Stimulated activated CD8-positive, alpha-beta memory T cell treated with anti-CD3 and anti-CD28 coated beads, Interleukin-4, amount 100 ng/mL, for 24 hours (primary cell): ENCODE data around the gene CAPZA2.
A peak's percentile ranks its signal among the peaks of the same experiment; 100 is the strongest.
"Not testable (repeated sequence)": the region's sequence is repeated elsewhere in the genome, so short reads cannot be mapped to it uniquely, and the experiment has no call there.

Experiments used
- DNase-seq: peaks from one replicate; pipeline ENCODE4 v3.0.0-alpha.2; 2020; ENCODE audit warnings: low read depth

The CAPZA2 gene

DNA sequence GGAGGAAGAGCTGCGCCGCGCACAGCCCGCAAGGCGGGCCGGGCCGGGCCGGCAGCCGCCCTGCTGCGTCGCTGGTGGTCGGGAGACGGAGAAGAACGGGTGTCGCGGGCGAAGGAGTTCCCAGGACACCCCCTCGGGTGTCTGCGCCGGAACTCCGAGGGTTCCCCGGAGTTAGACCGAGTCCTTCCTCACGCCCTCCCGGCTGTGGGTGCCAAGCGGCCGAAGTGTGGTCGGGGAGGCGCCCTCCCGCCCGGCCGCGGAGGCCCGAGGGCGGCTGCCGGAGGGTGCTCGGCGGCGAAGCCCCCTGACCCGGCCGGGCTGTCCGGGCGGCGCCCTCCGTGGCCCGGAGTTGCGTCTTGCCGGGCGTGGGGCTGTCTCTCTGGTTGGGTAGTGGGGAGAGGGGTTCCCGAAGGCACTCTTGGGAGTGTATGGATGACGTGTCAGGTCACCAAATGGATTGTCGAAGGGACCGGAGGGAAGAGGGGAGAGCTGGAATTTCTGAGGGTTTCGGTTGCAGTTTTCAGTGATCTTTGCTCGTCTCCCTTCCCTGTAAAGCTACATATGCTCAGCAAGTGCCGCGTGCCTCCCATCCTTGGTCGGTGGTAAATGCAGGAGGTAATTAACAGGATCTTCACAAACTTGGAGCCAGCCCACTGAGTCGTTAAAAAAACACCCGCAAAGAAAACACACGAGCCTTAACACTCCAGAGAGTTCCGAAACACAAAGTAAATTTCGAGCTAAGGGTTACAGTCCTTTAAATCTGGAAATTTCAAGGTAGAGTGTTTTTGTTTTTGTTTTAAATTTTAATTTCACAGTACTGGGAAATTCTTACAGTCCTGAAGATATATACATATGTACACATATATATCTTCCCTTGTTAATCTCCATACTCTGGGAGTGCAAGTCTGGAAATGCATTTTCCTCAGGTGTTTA lies 91.8 kb downstream of the CAPZA2 start:
- peak; percentile 5 for DNase-seq

DNA sequence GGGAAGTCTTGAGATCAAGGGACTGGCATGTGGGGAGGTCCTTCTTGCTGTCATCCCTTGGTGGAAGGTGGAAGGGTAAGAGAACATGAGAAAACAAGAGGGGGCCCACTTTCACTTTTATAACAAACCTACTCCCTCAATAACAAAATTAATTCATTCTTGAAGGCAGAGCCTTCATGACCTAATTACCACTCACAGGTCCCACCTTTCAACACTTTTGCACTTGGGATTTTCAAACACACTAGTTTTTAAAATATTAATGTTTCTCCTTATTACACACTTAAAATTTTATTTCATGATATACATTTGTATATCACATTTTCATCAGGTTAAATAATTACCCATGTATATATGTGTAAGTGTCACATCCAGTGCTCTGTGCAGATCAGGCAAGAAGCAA lies 93.0 kb downstream of the CAPZA2 start:
- DNase-seq, result no peak

DNA sequence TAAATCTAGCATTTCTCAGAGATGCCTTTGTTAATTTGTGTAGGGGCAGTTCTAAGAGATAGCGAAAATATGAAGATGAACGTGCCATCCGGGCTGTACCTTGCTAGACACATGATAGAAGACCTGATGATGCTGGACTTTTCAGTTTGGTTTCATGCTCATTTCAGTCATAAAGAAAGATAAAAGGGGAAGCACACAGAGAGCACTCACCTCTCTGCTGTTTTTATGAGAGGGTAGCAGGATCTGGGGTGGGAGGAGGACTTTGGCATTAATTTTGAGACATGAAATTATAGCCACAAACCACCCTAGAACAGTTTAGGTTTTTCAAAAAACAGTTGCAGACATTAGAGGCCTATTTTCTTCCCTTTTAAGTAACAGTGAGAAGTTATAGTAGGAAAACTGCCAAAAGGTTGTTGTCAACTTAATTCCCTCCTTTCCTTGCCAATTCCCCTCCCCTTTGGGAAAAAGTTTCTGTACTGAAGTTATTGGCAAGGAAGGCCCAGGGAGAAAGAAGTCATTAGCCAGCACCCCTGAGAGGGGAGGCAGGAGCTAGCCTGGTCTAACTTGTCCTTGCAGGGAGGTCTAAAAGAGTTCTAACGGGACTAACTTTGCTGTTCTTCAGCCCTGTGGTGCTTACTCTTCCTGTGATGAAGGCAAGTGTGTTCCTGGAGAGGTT lies 93.6 kb downstream of the CAPZA2 start:
- DNase-seq, result no peak

DNA sequence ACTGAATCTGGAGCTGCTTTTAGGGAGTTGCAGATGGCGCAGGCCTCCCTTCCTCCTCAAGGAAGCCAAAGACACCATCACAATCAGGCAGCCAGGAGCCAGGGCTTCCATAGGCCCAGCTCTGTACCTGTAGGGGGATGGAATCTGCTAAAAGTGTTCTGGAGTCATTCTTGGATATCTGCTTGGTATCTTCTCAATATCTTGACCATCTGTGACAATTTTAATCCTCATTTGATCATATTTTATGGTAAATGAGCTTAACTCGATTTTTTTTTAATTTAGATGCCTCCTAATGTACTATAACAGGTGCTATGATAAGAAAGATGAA lies 94.1 kb downstream of the CAPZA2 start:
- no peak for DNase-seq

DNA sequence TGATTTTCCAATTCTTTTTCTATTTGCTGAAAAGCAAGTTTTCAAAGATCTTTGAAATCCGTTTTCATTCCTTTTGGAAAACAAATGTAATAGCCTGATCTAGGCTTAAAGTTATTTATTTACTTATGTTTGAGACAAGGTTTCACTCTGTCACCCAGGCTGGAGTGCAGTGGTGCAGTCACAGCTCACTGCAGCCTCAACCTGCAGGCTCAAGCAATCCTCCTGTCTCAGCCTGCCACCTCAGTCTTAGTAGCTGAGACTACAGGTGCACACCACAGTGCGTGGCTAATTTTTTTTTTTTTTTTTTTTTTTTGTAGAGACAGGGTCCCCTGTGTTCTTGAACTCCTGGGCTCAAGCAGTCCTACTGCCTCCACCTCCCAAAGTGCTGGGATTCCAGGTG lies 95.5 kb downstream of the CAPZA2 start:
- DNase-seq, result no peak

DNA sequence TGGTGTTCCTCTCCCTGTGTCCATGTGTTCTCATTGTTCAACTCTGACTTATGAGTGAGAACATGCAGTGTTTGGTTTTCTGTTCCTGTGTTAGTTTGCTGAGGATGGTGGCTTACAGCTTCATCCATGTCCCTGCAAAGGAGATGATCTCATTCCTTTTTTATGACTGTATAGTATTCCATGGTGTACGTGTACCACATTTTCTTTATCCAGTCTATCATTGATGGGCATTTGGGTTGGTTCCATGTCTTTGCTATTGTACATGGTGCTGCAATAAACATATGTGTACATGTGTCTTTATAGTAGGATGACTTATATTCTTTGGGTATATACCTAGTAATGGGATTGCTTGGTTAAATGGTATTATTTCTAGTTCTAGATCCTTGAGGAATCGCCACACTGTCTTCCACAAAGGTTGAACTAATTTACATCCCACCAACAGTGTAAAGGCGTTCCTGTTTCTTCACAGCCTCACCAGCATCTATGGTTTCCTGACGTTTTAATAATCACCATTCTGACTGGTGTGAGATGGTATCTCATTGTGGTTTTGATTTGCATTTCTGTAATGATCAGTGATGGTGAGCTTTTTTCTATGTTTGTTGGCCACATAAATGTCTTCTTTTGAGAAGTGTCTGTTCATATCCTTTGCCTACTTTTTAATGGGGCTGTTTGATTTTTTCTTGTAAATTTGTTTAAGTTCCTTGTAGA lies 99.7 kb downstream of the CAPZA2 start:
- DNase-seq, result not testable (repeated sequence)

DNA sequence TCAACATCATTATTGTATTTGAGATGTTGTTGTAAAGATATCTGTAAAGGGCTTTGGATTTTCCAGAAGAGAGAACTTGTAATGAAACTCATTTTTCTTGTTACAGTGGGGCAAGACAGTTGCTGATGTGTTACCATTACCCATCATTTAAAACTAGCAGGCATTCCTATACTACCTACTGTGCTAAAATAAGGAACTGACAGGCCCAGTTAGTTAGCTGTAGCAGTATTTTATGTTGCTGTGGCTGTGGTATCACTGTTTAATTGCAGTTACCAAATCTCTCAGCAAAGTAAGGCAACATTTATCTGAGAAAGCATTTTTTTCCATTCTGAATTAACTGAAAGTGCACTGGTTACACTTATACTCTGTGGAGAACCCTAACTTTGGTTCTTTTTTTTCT lies 100.8 kb downstream of the CAPZA2 start:
- DNase-seq, result no peak

DNA sequence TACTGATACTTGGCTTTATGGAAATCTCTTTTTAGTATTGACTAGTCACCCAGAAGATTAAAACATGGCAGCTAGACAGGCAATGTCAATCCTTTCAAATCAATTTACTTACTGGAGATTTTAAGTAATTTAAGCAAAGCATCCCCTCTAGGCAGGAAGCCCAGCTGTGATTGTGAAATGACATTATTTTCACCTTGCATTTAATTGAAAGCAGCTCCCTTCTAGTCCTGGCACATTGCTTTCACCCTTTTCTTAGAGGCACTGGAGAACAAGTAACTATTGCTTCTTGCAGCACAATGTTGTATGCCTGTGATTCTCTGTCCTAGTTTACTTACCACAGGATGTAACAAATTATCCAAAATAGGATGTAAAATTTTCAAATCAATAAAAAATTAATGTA lies 104.2 kb downstream of the CAPZA2 start:
- no peak for DNase-seq

DNA sequence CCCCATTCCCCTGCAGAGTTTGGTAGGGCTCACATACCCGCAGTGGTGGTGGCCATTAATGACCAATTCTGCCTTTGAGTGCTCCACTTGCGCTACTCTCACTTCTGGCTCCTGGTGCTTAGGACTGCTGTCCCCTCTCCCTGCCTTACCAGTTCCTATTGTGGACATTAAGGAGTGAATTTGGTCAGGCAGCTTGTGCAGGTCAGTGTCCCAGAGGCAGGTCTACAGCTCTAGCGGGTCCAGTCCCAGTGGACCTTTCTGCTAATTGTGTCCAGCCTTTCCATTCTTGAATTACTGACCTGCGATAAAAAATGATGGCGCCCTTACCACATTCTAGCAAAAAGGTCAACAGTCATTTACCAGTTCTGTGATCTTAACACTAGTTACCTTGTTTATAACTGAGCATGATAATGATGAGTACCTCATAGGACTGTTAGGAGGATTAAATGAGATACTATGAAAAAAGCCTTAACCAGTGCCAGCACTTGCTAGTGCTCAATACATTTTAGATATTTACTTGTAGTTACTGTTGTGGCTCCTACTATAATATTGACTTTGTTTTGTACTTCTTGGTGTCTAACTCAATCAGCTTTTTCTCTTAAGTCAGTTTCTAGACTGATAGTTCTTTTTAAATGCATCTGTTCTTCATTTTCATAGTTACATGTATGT lies 105.0 kb downstream of the CAPZA2 start:
- DNase-seq, result no peak

DNA sequence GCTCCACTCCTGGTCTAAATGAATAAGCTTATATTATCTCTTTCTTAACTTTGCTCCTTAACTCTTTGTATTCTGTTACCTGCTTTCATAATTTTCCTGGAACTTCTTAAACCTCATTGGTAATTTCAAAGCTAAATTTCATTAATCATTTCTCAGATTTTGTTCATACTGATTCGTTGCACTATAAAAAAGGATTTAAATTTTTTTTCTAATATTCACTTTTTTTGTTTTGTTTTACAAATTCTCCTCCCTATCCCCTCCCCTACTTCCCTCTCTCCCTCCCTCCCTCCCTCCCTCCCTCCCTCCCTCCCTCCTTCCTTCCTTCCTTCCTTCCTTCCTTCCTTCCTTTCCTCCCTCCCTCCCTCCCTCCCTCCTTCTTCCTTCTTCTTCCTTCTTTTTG lies 105.6 kb downstream of the CAPZA2 start:
- DNase-seq, result no peak

DNA sequence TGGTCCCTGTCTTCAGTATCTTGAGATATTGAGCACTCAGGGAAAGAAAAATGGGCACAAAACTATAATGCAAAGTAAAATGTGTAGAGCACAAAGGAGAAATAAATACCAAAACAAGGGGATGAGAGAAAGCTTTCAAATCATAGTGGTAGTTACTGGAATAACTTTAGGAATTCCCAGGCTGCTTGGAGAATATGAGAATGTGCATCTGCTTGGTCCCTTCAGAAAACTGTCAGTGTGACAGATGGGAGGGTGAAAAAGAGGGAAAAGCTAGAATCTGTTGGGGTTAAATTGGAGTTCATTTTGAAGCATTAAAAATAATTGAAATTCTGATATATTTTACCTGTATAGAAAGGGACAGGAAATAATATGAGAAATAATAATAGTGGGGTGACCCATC lies 106.2 kb downstream of the CAPZA2 start:
- no peak for DNase-seq

DNA sequence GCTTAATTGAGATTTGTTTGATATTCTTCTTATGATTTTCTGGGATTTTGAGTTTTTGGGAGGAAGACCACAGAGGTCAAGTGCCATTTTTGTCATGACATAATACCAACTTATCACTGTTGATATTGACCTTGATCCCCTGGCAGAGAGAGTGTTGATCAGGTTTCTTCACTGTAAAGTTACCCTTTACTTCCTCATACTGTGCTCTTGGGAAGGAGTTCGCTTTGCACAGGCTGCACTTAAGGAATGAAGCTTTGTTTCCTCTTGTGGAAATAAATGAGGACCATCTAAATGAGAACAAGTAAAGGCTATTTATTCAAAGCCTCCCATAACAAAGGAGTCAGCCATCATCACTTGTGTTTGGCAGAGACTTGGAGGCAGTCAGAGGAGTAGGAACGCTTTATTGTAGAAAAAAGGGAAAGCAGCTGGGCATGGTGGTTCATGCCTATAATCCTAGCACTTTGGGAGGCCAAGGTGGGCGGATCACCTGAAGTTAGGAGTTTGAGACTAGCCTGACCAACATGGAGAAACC lies 107.0 kb downstream of the CAPZA2 start:
- no peak for DNase-seq

DNA sequence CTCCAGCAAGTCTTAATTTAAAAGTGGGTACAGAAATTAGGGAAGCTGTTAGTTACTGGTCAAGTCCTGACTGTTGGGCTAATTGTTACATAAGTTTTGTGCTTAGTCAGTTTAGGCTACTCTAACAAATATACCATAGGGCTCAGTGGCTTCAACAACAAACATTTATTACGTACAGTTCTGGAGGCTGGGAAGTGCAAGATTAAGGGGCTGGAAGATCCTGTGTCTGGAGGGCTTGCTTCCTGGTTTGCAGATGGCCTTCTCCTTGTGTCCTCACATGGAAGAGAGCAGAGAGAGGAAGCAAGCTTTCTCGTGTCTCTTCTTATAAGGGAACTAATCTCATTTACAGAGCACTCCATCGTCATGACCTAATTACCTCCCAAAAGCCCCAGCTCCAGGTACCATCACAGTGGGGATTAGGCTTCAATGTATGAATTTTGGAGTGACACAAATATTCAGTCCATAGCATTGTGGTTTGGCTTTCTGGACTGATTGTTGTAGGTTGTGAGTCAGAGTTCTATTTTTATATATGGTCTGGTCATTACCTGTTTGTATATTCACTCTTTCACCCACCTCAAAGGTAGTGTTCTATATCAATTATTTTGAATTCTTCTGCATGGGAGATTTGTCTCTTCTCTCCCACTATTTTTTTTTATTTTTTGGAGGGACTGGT lies 108.0 kb downstream of the CAPZA2 start:
- DNase-seq, result no peak

DNA sequence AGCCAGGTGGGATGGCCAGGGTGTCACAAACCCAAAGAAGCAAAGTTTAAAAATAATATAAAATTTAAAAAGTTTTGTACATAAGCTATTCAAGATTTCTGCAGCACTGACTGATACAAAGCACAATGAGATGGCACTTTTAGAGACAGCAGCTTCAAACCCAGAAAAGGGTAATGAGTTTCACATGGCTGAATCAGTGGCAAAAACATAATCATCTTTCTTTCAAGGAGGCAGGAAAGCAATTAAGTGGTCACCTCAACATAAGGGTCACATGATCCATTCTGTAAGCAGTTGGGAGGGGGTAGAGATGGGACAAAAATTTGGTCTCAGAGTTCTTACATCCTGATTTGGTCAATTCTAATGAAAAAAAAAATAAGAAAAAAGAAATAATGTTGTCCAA lies 108.8 kb downstream of the CAPZA2 start:
- DNase-seq, result not testable (repeated sequence)
